ENCODE measurements around the gene BCKDHB.

BCKDHB gene

GRCh38 chr6:80251321-80251720 lies 144.8 kb downstream of the BCKDHB start:
- H3K4me3 ChIP-seq (ENCODE audit: low read depth, low read length), result no peak overlapping the region
- TF ChIP-seq CTCF (IDR thresholded peaks at IDR 0.05; ENCODE audit: borderline replicate concordance, insufficient read depth, low read depth, low read length), result no peak

- H3K4me3 ChIP-seq (ENCODE audit: low read depth, low read length), result no peak overlapping the region
- no peak for TF ChIP-seq CTCF (IDR thresholded peaks at IDR 0.05; ENCODE audit: borderline replicate concordance, insufficient read depth, low read depth, low read length)
These were observed 148.2 kb downstream of the BCKDHB start for GRCh38 chr6:80254716-80255115.

- H3K4me3 ChIP-seq (ENCODE audit: low read depth, low read length), result no peak overlapping the region
- no peak for TF ChIP-seq CTCF (IDR thresholded peaks at IDR 0.05; ENCODE audit: borderline replicate concordance, insufficient read depth, low read depth, low read length)
These were observed 150.2 kb downstream of the BCKDHB start for GRCh38 chr6:80256691-80257090.

- TF ChIP-seq CTCF (IDR thresholded peaks at IDR 0.05; ENCODE audit: borderline replicate concordance, insufficient read depth, low read depth, low read length), result no peak
- H3K4me3 ChIP-seq (ENCODE audit: low read depth, low read length), result no peak overlapping the region
These were observed 152.6 kb downstream of the BCKDHB start for GRCh38 chr6:80259118-80259517.

- TF ChIP-seq CTCF (IDR thresholded peaks at IDR 0.05; ENCODE audit: borderline replicate concordance, insufficient read depth, low read depth, low read length), result no peak
These were observed 157.1 kb downstream of the BCKDHB start for GRCh38 chr6:80263585-80263984.

GRCh38 chr6:80268865-80269730 lies 162.6 kb downstream of the BCKDHB start:
- no peak for TF ChIP-seq CTCF (IDR thresholded peaks at IDR 0.05; ENCODE audit: borderline replicate concordance, insufficient read depth, low read depth, low read length)
- H3K4me3 ChIP-seq (ENCODE audit: low read depth, low read length), result no peak overlapping the region

More at GRCh38 chr6:80263585-80263984, 157.1 kb downstream of the BCKDHB start:
- no peak overlapping the region for H3K4me3 ChIP-seq (ENCODE audit: low read depth, low read length)

GRCh38 chr6:80271074-80271473 lies 164.6 kb downstream of the BCKDHB start:
- H3K4me3 ChIP-seq (ENCODE audit: low read depth, low read length), result no peak overlapping the region
- no peak for TF ChIP-seq CTCF (IDR thresholded peaks at IDR 0.05; ENCODE audit: borderline replicate concordance, insufficient read depth, low read depth, low read length)

All from GM12875 (cell line).